GM21423 (cell line): ENCODE data around the gene PRKCH.

Experiments
- ATAC-seq: cut with Tn5 transposase; IDR thresholded peaks from one replicate; pipeline ENCODE4 v1.9.1; 2021; ENCODE audit warnings: mild to moderate bottlenecking, moderate library complexity; ENCODE audit not compliant: unreplicated experiment

Gene PRKCH

GRCh38 chr14:61561657-61562276 lies 240.4 kb downstream of the PRKCH start:
- no peak for ATAC-seq

- ATAC-seq: no peak
Measured at GRCh38 chr14:61562321-61563161, 241.2 kb downstream of the PRKCH start.

GRCh38 chr14:61563162-61563511 lies 241.8 kb downstream of the PRKCH start:
- ATAC-seq: no peak

GRCh38 chr14:61563880-61564617 lies 242.7 kb downstream of the PRKCH start:
- no peak for ATAC-seq

GRCh38 chr14:61564618-61565091 lies 243.3 kb downstream of the PRKCH start:
- ATAC-seq: no peak

- ATAC-seq: no peak
Measured at GRCh38 chr14:61565181-61565580, 243.8 kb downstream of the PRKCH start.

GRCh38 chr14:61565836-61566536 lies 244.6 kb downstream of the PRKCH start:
- ATAC-seq: no peak

GRCh38 chr14:61566537-61567225 lies 245.3 kb downstream of the PRKCH start:
- no peak for ATAC-seq

GRCh38 chr14:61567838-61568571 lies 246.6 kb downstream of the PRKCH start:
- peak; percentile 10 for ATAC-seq

- peak; percentile 79 for ATAC-seq
Measured at GRCh38 chr14:61568572-61569011, 247.2 kb downstream of the PRKCH start.

GRCh38 chr14:61569308-61569707 lies 247.9 kb downstream of the PRKCH start:
- no peak for ATAC-seq

GRCh38 chr14:61569812-61570548 lies 248.6 kb downstream of the PRKCH start:
- no peak for ATAC-seq

- ATAC-seq: no peak
Measured at GRCh38 chr14:61570549-61571290, 249.3 kb downstream of the PRKCH start.

- ATAC-seq: no peak
Measured at GRCh38 chr14:61571917-61572316, 250.5 kb downstream of the PRKCH start.

GRCh38 chr14:61573321-61573720 lies 251.9 kb downstream of the PRKCH start:
- ATAC-seq: no peak

- no peak for ATAC-seq
Measured at GRCh38 chr14:61573748-61574513, 252.6 kb downstream of the PRKCH start.

GRCh38 chr14:61574514-61574807 lies 253.1 kb downstream of the PRKCH start:
- no peak for ATAC-seq

GRCh38 chr14:61575126-61575525 lies 253.7 kb downstream of the PRKCH start:
- ATAC-seq: no peak
